Measurements from ENCODE around the gene CYP4F22. TPM values are rescaled to one million over a fixed set of nuclear protein-coding genes. Genes with fewer than 3 reads are reported as not detected.
A peak's percentile ranks its signal among the peaks of the same experiment; 100 is the strongest.
"Not testable (repeated sequence)": the region's sequence is repeated elsewhere in the genome, so short reads cannot be mapped to it uniquely, and the experiment has no call there.

The CYP4F22 gene
- total RNA-seq, 2 experiments from 2014 or later, result 1.4 TPM

DNA sequence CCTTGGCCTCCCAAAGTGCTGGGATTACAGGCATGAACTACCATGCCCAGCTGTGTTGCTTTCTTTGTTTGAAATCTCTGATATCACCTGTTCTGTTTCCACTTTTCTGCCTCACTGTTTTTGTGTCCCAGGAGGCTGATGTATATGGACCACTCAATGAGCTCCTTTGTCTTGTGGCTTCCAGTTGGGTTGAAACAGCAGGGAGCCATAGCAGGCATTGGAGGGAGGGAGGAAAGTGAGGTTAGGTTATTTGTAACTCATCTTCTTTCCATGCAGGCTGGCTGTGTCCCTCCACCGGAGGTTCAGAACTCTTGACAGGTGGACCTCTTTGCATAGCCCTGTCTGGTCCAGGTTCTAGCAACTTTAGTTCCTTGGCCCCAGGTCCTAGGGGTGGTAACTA lies 6.1 kb upstream of the CYP4F22 start:
- ChIA-PET POLR2A (no interaction called here), CTCF (interaction anchor here (0.9 to 1.2 kb wide), 2 partner anchors 16 to 53 kb away, joined by 3 to 5 read pairs; no protein-coding TSS in a partner anchor)
- H3K4me1 Mint-ChIP-seq, result peaks cover 4% of the 10 kb centered on the region

DNA sequence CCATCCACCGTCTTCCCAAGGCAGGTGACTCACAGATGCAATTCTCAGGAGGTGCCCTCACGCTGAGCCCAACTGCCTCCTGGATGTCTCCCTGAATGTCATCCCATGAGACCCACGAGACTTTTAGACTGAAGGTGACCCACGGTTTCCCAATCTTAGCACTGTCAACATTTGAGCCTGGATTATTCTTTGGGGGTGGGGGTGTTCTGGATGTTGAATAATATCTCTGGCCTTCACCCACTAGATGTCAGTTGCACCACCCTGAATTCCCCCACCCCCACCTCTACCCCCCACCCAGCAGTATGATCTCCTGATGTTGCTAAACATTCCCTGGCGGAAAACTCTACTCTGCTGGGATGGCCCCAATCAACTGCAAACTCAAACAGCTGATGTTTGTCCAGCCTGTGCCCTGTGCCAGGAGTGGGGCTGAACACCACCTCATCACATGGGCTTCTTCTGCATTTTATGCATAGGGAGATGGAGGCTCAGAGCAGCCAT lies 2.2 kb upstream of the CYP4F22 start:
- H3K9me3 Mint-ChIP-seq, result no peaks in the 10 kb centered on the region
- no peaks in the 10 kb centered on the region for H3K36me3 Mint-ChIP-seq (ENCODE audit: low read depth)
- peaks cover 28% of the 10 kb centered on the region for H3K4me1 Mint-ChIP-seq
- no peak for DNase-seq
- POLR2A ChIA-PET, result no interaction called here
- CTCF ChIA-PET, result interaction anchor here (1.2 kb wide), 1 partner anchor 87 kb away, joined by 3 read pairs; the partner anchor contains the start of gene AKAP8L
- H3K27ac Mint-ChIP-seq, result no peak overlapping the region
- no peak overlapping the region for H3K4me3 Mint-ChIP-seq
- H3K27me3 Mint-ChIP-seq, result peaks cover 48% of the 10 kb centered on the region

More for the DNA sequence above, 6.1 kb upstream of the CYP4F22 start:
- no peak for DNase-seq
- Mint-ChIP-seq H3K9me3 (no peaks in the 10 kb centered on the region), H3K36me3 (ENCODE audit: low read depth) (no peaks in the 10 kb centered on the region), H3K27me3 (peaks cover 36% of the 10 kb centered on the region), H3K27ac (no peak overlapping the region), H3K4me3 (no peak overlapping the region)

DNA sequence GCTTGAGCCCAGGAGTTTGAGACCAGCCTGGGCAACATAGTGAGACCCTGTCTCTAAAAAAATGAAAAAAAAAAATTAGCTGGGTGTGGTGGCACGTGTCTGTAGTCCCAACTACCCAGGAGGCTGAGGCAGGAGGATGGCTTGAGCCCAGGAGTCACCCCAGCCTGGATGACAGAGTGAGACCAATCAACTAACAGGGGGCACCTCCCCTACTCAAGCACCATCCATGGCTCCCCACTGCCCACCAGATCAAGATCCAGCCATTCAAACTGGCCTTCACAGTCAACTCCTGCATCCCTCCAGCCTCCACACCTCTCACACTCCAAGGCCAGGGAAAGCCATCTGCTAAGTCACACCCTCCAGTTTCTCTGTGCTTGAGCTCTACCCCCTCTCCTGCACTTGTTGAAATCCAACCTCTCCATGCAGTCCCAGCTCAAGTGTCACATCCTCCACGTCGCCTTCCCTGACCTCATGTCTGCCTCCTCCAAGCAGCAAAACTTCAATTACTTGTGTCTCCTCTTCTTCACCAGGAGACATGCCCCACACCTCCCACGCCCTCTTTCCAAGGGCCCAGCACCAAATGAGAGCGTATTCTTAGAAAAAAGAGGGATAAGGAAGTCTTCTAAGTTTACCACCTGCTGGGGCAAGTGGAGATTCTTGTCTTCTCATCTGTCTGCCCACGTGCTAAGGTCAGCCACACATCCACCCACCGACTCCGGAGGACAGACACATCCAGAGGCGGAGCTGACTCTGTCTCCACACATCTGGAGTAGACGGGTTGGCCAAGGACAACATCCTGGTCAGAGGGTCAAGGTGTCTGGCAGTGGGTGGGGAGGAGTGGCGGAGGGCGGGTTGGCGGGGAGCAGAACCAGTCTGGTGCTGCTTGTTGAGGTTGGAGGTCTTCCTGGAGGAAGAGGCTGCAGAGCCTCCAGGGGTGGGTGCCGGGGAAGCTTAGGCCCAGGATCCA lies 974 bp upstream of the CYP4F22 start:
- H3K27me3 Mint-ChIP-seq, result peaks cover 42% of the 10 kb centered on the region
- H3K4me3 Mint-ChIP-seq, result peak overlapping the region; percentile 46
- no peak for DNase-seq
- CTCF ChIA-PET, result interaction anchor here (1.2 to 1.4 kb wide), 2 partner anchors 43 to 88 kb away, joined by 3 read pairs; partner anchors contain the start of genes AKAP8L and RASAL3
- H3K4me1 Mint-ChIP-seq, result peaks cover 31% of the 10 kb centered on the region
- no peak overlapping the region for H3K27ac Mint-ChIP-seq
- no peaks in the 10 kb centered on the region for H3K9me3 Mint-ChIP-seq
- POLR2A ChIA-PET, result interaction anchor here (1.0 to 1.1 kb wide), 2 partner anchors 40 to 44 kb away, joined by 3 read pairs; no protein-coding TSS in a partner anchor
- H3K36me3 Mint-ChIP-seq (ENCODE audit: low read depth), result no peaks in the 10 kb centered on the region

DNA sequence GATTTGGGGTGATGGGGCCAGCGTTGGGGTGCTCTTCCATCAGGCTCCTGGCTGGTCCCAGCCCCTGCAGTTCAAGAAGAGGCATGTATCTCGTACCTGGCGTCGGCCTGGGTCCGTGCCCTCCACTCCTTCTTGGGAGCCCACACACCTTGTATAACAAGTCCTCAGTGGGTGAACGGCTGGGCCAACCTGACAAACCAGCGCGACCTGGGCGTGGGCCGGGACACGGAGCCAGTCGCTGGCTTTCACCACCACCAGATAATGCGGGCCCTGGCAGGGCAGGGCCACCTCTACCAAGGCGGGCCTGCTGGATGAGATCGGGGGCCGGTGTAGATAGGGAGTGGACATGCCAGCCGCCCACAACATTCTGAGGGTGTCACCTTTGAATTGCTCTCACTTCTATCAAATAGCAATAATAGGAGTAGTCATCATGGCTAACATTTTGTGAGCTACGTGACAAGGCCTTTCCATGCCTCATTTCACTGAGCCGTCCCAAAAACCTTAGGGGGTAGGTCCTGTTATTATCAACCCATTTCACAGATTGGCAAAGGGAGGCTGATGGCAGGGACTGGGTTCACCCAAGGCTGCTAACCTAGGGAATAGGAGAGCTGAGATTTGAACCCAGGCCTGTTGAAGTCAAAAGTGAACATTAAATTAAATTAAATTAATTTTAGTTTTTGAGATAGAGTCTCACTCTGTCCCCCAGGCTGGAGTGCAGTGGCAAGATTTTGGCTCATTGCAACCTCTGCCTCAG lies 3.5 kb downstream of the CYP4F22 start:
- Mint-ChIP-seq H3K4me3 (no peak overlapping the region), H3K27ac (no peak overlapping the region), H3K4me1 (peaks cover 48% of the 10 kb centered on the region), H3K36me3 (ENCODE audit: low read depth) (peaks cover 7% of the 10 kb centered on the region), H3K27me3 (peaks cover 31% of the 10 kb centered on the region), H3K9me3 (peaks cover 9% of the 10 kb centered on the region)
- DNase-seq, result no peak
- ChIA-PET CTCF (interaction anchor here (1.2 kb wide), 1 partner anchor 44 kb away, joined by 4 read pairs; no protein-coding TSS in a partner anchor), POLR2A (interaction anchor here (1.7 kb wide), 1 partner anchor 48 kb away, joined by 4 read pairs; no protein-coding TSS in a partner anchor)

DNA sequence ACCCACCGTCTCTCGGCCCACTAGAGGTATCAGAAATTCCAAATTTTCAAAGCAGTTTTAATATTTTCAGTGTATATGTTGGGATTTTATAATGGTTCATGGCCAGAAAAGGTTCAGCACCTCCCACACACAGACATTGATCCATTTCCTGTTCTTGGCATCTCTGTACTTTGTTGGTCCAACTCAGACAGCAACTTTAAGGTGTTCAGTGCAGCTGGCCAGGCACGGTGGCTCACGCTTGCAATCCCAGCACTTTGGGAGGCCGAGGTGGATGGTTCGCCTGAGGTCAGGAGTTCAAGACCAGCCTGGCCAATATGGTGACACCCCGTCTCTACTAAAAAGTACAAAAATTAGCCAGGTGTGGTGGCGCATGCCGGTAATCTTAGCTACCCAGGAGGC lies 6.9 kb downstream of the CYP4F22 start:
- DNase-seq, result not testable (repeated sequence)
- POLR2A ChIA-PET, result interaction anchor here (0.9 to 3.5 kb wide), 12 partner anchors 11 to 182 kb away, joined by 3 to 22 read pairs (median 4); partner anchors contain the start of genes AKAP8, AKAP8L and RASAL3
- Mint-ChIP-seq H3K4me3 (peak overlapping the region; percentile 54), H3K27ac (peak overlapping the region; percentile 86), H3K4me1 (peaks cover 31% of the 10 kb centered on the region), H3K36me3 (ENCODE audit: low read depth) (peaks cover 16% of the 10 kb centered on the region), H3K9me3 (peaks cover 17% of the 10 kb centered on the region), H3K27me3 (peaks cover 12% of the 10 kb centered on the region)
- CTCF ChIA-PET, result interaction anchor here (1.2 to 2.1 kb wide), 5 partner anchors 40 to 96 kb away, joined by 3 to 11 read pairs (median 6); partner anchors contain the start of gene AKAP8L

DNA sequence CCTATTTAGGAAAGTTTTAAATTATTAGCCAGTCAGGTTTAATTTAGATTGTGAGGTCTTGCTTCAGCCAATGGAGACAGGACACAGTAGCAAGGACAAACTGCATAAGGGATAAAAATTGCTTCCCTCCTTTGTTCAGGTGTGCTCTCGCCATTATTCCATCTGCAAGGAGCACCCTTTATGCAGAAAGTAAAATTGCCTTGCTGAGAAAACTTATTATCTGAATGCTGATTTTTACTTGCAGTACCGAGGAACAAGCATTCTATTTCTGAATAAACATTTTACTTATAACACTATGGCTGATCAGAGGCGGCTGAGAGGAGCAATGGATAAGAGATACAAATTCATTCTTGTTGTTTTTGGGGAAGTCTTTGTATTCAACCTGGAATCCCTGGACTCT lies 8.0 kb downstream of the CYP4F22 start:
- Mint-ChIP-seq H3K9me3 (peaks cover 17% of the 10 kb centered on the region), H3K4me3 (no peak overlapping the region), H3K36me3 (ENCODE audit: low read depth) (peaks cover 16% of the 10 kb centered on the region), H3K4me1 (peaks cover 28% of the 10 kb centered on the region), H3K27me3 (peaks cover 10% of the 10 kb centered on the region), H3K27ac (no peak overlapping the region)
- no peak for DNase-seq
- POLR2A ChIA-PET, result no interaction called here
- CTCF ChIA-PET, result no interaction called here

DNA sequence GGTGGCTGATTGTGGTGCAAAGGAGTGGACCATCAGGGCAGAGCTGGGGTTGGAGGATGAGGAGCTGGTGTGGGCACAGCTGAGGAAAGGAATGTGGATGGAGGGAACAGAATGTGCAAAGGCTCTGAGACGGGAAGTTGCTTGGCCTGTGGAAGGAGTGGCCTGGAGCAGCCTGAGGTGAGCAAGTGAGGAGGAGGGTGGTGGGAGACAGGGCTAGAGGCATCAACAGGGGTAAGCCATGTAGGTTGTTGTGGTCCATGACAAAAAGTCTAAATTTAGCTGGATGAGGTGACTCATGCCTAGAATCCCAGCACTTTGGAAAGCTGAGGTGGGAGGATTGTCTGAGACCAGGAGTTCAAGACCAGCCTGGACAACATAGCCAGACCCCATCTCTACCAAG lies 9.5 kb downstream of the CYP4F22 start:
- Mint-ChIP-seq H3K4me3 (no peak overlapping the region), H3K27me3 (peaks cover 10% of the 10 kb centered on the region), H3K4me1 (peaks cover 24% of the 10 kb centered on the region), H3K36me3 (ENCODE audit: low read depth) (peaks cover 16% of the 10 kb centered on the region), H3K27ac (no peak overlapping the region), H3K9me3 (peaks cover 17% of the 10 kb centered on the region)
- ChIA-PET POLR2A (no interaction called here), CTCF (interaction anchor here (0.7 to 1.4 kb wide), 3 partner anchors 16 to 1199 kb away, joined by 3 to 5 read pairs (median 4); partner anchors contain the start of gene AKAP8L)
- DNase-seq, result no peak

DNA sequence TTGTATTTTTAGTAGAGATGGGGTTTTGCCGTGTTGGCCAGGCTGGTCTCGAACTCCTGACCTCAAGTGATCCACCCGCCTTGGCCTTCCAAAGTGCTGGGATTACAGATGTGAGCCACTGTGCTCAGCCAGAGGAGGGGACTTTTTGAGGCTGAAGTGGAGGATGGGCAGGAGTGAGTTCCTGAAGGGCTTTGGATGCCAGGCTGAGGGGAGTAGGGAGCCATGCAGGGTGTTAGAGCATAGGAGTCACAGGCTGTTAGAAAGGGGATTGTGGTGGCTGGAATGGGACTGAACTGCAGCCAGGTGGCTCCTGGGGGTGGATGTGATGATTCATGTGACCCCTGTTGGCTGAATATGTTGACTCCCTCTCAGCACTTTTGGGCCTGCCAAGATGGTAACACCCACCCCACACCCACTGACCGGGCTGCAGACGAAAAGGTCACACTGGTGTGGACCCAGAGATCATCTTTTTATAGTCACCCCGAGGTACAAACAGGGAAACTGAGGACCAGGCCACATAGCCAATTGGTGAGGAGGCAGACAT lies 11.2 kb downstream of the CYP4F22 start:
- DNase-seq, result no peak
- CTCF ChIA-PET, result no interaction called here
- Mint-ChIP-seq H3K27me3 (peaks cover 16% of the 10 kb centered on the region), H3K4me3 (no peak overlapping the region), H3K36me3 (ENCODE audit: low read depth) (peaks cover 16% of the 10 kb centered on the region), H3K9me3 (peaks cover 17% of the 10 kb centered on the region), H3K4me1 (peaks cover 17% of the 10 kb centered on the region), H3K27ac (no peak overlapping the region)
- POLR2A ChIA-PET, result no interaction called here

DNA sequence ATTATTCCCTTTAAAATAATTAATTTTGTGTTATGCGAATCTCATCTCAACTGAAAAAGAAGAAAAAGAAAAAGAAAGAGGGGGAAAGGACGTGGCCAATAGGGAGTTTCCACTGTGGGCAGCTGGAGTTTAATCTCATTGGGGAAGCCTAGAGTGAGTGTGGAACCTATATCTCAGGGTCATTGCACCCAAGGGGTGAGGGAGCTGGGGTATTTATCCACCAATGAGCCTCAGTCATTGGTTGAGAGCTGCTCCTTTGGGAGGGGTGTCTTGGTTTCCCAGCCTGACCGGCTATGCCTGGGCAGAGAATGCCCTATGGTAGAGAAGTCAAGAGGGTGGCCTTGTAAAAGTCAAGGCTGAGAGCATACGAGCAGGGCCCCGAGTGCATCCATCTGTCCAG lies 16.5 kb downstream of the CYP4F22 start:
- Mint-ChIP-seq H3K4me1 (peaks cover 1% of the 10 kb centered on the region), H3K27me3 (peaks cover 6% of the 10 kb centered on the region), H3K36me3 (ENCODE audit: low read depth) (peaks cover 5% of the 10 kb centered on the region), H3K9me3 (peaks cover 4% of the 10 kb centered on the region), H3K4me3 (no peak overlapping the region), H3K27ac (no peak overlapping the region)
- POLR2A ChIA-PET, result no interaction called here
- CTCF ChIA-PET, result no interaction called here
- no peak for DNase-seq

DNA sequence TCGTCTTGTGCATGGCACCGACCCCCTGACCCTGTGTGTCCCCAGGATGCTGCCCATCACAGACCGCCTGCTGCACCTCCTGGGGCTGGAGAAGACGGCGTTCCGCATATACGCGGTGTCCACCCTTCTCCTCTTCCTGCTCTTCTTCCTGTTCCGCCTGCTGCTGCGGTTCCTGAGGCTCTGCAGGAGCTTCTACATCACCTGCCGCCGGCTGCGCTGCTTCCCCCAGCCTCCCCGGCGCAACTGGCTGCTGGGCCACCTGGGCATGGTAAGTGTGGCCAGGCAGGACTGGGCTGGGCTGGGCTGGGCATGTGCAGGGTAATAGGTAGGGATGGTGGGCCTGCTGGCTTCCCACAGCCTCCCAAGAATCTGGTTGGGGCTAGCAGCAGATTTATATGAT lies 17.0 kb downstream of the CYP4F22 start:
- Mint-ChIP-seq H3K27ac (no peak overlapping the region), H3K36me3 (ENCODE audit: low read depth) (peaks cover 6% of the 10 kb centered on the region), H3K4me1 (peaks cover 1% of the 10 kb centered on the region), H3K4me3 (no peak overlapping the region), H3K9me3 (peaks cover 8% of the 10 kb centered on the region), H3K27me3 (peaks cover 6% of the 10 kb centered on the region)
- no peak for DNase-seq
- ChIA-PET CTCF (no interaction called here), POLR2A (no interaction called here)

DNA sequence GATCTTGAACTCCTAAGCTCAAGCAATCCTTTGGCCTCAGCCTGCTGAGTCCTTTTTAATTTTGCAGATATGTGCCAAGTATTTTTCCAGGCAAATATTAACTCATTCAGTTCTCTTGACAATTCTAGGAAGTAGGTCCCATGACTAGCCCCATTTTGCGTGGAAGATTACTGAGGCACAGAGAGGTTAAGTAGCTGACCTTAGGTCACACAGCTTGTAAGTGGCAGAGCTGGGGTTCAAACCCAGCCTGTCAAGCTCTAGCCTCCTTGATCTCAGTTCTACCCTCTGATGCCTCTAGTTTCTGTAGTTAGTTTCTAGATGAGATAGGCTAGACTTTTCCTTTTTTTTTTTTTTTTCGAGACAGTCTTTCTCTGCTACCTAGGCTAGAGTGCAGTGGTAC lies 18.1 kb downstream of the CYP4F22 start:
- peaks cover 11% of the 10 kb centered on the region for H3K9me3 Mint-ChIP-seq
- H3K4me1 Mint-ChIP-seq, result no peaks in the 10 kb centered on the region
- POLR2A ChIA-PET, result interaction anchor here (0.9 kb wide), 1 partner anchor 63 kb away, joined by 3 read pairs; no protein-coding TSS in a partner anchor
- CTCF ChIA-PET, result interaction anchor here (0.7 to 1.0 kb wide), 3 partner anchors 62 to 573 kb away, joined by 3 read pairs; partner anchors contain the start of genes AKAP8L and RASAL3
- H3K27ac Mint-ChIP-seq, result no peak overlapping the region
- peaks cover 6% of the 10 kb centered on the region for H3K27me3 Mint-ChIP-seq
- DNase-seq, result no peak
- no peak overlapping the region for H3K4me3 Mint-ChIP-seq
- peaks cover 8% of the 10 kb centered on the region for H3K36me3 Mint-ChIP-seq (ENCODE audit: low read depth)

DNA sequence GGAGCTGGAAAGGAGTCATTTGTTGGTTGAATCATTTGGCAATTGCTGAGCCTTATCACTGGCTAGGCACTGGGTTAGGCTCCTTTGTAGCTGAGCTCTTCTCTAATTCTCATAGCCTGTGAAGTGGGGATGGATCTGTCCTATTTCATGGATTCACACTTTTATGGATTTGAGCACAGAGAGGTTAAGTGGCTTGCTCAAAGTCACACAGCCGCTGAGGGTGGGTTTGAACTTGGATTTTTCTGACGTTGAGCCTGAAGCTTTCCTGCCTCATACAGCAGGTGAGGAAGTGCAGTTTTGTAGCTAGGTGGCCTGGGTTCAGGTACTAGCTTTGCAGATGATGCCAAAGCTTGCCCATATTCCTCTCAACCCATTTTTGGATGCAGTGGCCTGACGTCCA lies 19.4 kb downstream of the CYP4F22 start:
- H3K4me1 Mint-ChIP-seq, result peaks cover 7% of the 10 kb centered on the region
- H3K27me3 Mint-ChIP-seq, result peaks cover 6% of the 10 kb centered on the region
- peaks cover 10% of the 10 kb centered on the region for H3K36me3 Mint-ChIP-seq (ENCODE audit: low read depth)
- peaks cover 11% of the 10 kb centered on the region for H3K9me3 Mint-ChIP-seq
- ChIA-PET CTCF (interaction anchor here (0.7 kb wide), 1 partner anchor 109 kb away, joined by 3 read pairs; the partner anchor contains the start of gene AKAP8L), POLR2A (interaction anchor here (1.3 kb wide), 1 partner anchor 23 kb away, joined by 3 read pairs; no protein-coding TSS in a partner anchor)
- DNase-seq, result no peak
- no peak overlapping the region for H3K27ac Mint-ChIP-seq
- H3K4me3 Mint-ChIP-seq, result no peak overlapping the region
